Ectodermal cell (in vitro differentiated cells): Measurements from ENCODE around the gene SLC25A51.

Experiments used
- H3K27ac ChIP-seq: 2 replicates; pipeline ENCODE4 v1.7.0; 2013; ENCODE audit warnings: mild to moderate bottlenecking, low read depth, low read length; ENCODE audit not compliant: insufficient read depth, poor library complexity, severe bottlenecking
- H3K27me3 ChIP-seq: 2 replicates; pipeline ENCODE4 v1.7.0; 2013; ENCODE audit warnings: mild to moderate bottlenecking, low read length; ENCODE audit not compliant: insufficient read depth, control insufficient read depth, poor library complexity, severe bottlenecking
- H3K36me3 ChIP-seq: one replicate; pipeline ENCODE4 v1.7.0; 2013; ENCODE audit warnings: low read length; ENCODE audit not compliant: control insufficient read depth, insufficient read depth
- H3K4me1 ChIP-seq: one replicate; pipeline ENCODE4 v1.7.0; 2013; ENCODE audit warnings: low read length; ENCODE audit not compliant: control insufficient read depth, insufficient read depth
- H3K4me3 ChIP-seq: 2 replicates; pipeline ENCODE4 v1.7.0; 2013; ENCODE audit warnings: low read depth, low read length, control low read depth; ENCODE audit not compliant: insufficient read depth
- H3K9me3 ChIP-seq: 2 replicates; pipeline ENCODE4 v1.7.0; 2013; ENCODE audit warnings: mild to moderate bottlenecking, low read length, moderate library complexity; ENCODE audit not compliant: control insufficient read depth
- WGBS, 2 experiments: methylation state at CpG; one replicate each; pipeline ENCODE4 v1.1.7; 2013; ENCODE audit warnings: missing lambda C conversion rate in 2 of 2; 5-methylcytosine and 5-hydroxymethylcytosine counted together

Gene SLC25A51

DNA sequence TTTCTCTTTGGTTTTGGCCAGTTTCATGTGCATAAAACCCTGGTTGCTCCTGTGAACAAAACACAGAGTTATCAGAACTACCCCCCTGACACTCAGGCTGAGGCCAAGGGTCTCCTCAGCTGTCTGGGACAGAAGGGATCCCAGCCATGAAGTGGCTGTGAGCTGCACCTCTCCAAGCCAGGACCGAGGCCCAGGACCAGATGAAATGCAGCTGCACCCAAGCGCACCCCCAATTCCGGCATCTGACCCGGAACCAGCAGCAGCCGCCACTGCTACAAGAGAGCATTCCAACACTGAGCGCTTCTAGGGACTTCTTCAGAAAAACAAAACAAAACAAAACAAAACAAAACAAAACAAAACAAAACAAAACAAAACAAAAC is 16.0 kb upstream of the SLC25A51 start:
- H3K27me3 ChIP-seq: no peaks in the 10 kb centered on the region
- no peaks in the 10 kb centered on the region for H3K9me3 ChIP-seq
- no peaks in the 10 kb centered on the region for H3K36me3 ChIP-seq
- H3K4me3 ChIP-seq: no peak overlapping the region
- 86 to 93% methylated on average over 6 of the region's 6 CpGs for WGBS, 2 experiments
- no peak overlapping the region for H3K27ac ChIP-seq
- peaks cover 38% of the 10 kb centered on the region for H3K4me1 ChIP-seq

DNA sequence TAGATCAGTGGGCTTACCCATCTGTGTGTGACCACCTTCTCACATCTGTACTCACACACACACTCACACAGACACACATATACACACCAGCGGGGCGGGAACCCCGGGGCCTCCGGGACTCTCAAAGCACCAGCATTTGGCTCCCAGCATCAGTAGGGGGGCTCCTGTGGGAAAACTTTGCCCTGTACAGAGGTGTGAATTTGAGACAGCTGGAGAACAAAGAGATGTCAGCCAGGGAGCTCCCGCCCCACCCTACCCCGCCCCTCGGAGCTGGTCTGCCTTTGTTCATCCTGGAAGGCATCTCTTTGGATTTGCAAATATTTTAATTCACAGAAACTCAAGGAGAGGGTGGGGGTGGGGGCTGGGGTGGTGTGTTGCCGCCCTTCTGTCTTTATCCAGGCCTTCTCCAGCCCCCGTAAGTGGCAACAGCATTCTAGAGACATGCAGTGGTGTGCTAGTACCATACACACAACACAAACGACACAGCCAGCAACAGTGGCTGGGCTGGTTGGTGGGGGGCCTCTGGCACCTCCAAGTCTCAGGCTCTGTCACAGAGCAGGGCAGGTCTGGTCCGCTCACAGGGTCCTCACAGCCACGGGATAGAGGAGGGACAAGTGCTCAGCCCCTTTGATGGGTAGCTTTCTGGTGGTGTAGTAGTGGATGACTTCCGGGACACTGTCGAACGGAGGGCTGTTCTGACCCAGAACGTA is 15.5 kb upstream of the SLC25A51 start:
- 70 to 73% methylated on average over 14 to 16 of the region's 16 CpGs for WGBS, 2 experiments
- H3K4me1 ChIP-seq: peaks cover 38% of the 10 kb centered on the region
- no peaks in the 10 kb centered on the region for H3K36me3 ChIP-seq

DNA sequence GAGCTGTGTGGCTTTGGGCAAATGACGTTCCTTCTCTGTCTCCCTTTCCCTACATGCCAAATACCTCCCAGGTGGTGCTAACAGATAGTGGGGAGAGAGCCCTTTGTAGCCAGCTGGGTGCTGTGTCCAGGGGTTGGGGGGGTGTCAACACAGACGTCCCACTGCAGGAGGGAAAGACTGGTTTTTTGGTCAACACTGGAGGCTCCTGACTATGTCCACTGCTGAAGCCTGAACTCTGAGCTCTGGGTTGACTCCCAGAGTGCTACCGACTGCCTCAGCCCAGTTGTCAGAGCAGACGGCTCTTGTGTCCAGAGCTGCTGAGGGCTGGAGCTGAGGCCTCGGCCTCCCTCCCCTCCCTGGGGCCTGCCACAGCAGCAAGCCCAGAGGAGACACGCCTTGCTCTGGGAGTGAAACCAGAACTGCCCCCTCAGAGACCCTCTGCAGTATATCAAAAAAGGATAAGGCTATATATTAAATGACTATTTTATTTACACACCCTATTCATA is 14.8 kb upstream of the SLC25A51 start:
- peaks cover 38% of the 10 kb centered on the region for H3K4me1 ChIP-seq
- WGBS, 2 experiments: 74 to 82% methylated on average over 5 of the region's 6 CpGs
- H3K27me3 ChIP-seq: no peaks in the 10 kb centered on the region
- no peak overlapping the region for H3K27ac ChIP-seq
- H3K36me3 ChIP-seq: no peaks in the 10 kb centered on the region
- no peak overlapping the region for H3K4me3 ChIP-seq
- H3K9me3 ChIP-seq: no peaks in the 10 kb centered on the region

More for the DNA sequence above, 15.5 kb upstream of the SLC25A51 start:
- no peak overlapping the region for H3K4me3 ChIP-seq
- H3K27ac ChIP-seq: no peak overlapping the region
- no peaks in the 10 kb centered on the region for H3K9me3 ChIP-seq
- H3K27me3 ChIP-seq: no peaks in the 10 kb centered on the region

DNA sequence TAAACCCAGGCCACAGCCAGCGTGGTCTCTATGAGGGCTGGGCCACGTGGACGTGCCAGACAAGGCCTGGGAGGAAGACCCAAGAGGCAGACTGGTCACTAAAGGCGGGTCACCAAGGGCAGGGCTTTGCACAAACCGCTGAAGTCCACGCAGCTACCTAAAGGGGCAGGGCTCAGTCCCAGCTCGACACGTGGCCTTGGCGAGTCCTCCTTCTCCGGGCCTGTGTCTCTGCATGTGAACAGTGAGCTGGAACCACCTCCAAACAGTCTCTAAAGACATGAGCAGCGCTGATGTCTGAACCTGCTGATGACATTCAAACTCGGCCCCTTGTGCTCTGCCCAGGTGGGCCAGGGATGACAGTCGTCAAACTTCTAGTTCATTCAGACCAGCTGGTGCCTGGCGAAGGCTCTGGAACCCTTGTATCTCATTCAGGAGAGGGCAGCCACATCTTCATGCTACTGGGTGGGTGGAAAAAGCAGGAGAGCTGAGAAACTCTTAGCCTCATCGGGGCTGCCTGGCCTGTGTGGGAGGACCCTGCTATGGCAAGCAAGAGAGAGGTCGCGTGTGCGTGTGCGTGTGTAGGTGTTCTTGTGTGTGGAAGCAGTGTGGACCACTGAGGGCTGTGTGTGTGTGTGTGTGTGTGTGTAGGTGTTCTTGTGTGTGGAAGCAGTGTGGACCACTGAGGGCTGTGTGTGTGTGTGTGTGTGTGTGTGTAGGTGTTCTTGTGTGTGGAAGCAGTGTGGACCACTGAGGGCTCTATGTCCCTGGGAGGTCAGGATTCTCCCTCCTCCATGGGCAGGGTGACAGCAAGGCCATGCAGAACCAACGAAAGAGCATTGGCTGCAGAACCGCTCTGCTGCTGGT is 14.1 kb upstream of the SLC25A51 start:
- H3K36me3 ChIP-seq: no peaks in the 10 kb centered on the region
- peaks cover 32% of the 10 kb centered on the region for H3K4me1 ChIP-seq
- H3K27ac ChIP-seq: no peak overlapping the region
- H3K9me3 ChIP-seq: no peaks in the 10 kb centered on the region
- no peaks in the 10 kb centered on the region for H3K27me3 ChIP-seq
- H3K4me3 ChIP-seq: no peak overlapping the region
- 94 to 95% methylated on average over 21 of the region's 21 CpGs for WGBS, 2 experiments

DNA sequence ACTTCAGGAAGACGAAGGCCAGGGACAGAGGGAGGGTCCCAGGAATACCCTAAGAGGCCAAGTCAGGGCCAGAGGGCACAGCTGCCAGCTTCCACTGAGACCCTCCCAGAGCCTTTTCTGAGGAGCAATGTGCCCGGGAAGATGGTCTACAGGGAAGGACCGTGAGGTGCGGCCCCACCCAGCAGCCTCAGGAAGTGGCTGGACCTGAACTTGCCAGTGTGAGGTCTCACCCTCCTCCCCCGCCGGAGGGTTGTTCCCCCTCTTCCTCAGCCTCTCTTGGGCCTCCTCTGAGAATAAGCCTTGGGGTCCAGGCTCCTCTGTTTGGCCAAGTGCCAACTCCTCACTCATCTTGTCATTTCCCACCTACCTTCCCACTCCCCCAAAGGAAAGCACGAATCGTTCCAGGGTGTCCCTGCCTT is 13.4 kb upstream of the SLC25A51 start:
- Histone ChIP-seq H3K27ac (no peak overlapping the region), H3K27me3 (no peaks in the 10 kb centered on the region), H3K9me3 (no peaks in the 10 kb centered on the region), H3K36me3 (no peaks in the 10 kb centered on the region), H3K4me3 (no peak overlapping the region), H3K4me1 (peaks cover 27% of the 10 kb centered on the region)
- WGBS, 2 experiments: 89 to 92% methylated on average over 8 of the region's 8 CpGs

DNA sequence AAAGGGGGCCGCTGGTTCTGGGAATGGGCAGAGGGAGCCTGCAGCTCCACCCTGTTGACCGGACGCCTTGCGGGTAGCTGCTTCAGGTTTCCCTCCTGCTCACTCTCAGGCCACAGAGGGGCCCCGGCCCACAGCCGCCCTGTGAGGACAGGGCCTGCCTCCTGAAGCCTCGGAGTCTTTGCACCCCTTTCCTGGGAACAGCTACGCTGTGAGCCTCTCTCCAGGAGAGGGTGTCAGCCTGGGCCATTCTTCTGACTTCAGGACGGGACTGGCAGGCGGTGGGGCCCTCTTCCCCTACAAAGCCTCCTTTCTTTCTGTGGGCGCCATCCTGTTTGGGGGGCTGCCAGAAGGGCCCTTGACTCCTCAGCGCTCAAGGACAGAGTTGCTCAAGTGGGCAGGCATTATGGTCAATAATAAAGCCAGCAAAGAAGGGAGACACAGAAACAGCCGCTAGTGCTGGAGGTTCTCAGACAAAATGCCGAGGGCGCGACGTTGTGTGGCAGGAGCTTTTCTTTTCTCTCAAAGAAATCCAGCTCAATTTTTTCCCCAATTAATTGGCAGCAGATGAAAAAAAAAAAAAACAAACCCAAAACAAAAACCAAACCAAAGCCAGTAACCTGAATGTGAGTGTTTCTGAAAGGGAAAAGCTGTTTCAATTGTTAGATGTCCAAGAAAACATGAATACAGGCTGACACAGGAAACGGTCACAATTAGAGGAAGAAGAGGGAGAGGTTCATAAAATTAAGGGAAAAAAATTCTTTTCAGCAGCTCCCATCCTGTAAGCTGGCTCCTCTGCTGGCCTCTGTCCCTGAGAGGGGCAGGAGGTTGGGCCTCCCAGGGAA is 12.8 kb upstream of the SLC25A51 start:
- Histone ChIP-seq H3K36me3 (no peaks in the 10 kb centered on the region), H3K4me1 (peaks cover 27% of the 10 kb centered on the region), H3K4me3 (no peak overlapping the region), H3K27ac (no peak overlapping the region), H3K9me3 (no peaks in the 10 kb centered on the region), H3K27me3 (no peaks in the 10 kb centered on the region)
- WGBS, 2 experiments: 92 to 94% methylated on average over 18 of the region's 18 CpGs

DNA sequence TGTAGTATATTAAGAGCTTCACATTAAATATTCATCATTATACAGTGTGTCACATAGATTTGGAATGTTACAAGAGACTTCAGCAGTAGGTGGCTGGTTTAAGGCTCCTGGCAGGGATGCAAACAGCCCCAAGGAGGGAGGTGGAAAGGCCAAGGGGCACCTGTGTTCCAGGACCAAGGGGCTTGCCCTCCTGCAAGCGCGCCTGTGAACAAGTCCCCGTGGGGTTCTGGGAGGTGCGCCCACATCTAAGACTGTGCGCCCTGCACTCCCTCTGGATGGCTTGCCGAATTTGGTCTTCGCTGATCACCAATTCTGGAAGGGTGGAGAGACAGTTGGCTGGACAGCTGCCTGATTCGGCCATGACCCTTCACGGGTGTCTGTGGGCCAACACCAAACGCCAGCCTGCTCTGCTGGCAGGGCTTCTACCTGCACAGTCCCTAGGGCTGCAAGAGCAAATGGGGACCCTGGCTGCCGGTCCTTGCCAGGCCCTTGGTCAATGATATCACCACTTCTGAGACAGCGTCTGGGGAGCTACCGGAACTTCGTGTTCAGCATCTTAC is 12.1 kb upstream of the SLC25A51 start:
- Histone ChIP-seq H3K4me3 (no peak overlapping the region), H3K9me3 (no peaks in the 10 kb centered on the region), H3K36me3 (no peaks in the 10 kb centered on the region), H3K27me3 (no peaks in the 10 kb centered on the region), H3K27ac (no peak overlapping the region), H3K4me1 (peaks cover 26% of the 10 kb centered on the region)
- 95 to 96% methylated on average over 14 of the region's 14 CpGs for WGBS, 2 experiments

DNA sequence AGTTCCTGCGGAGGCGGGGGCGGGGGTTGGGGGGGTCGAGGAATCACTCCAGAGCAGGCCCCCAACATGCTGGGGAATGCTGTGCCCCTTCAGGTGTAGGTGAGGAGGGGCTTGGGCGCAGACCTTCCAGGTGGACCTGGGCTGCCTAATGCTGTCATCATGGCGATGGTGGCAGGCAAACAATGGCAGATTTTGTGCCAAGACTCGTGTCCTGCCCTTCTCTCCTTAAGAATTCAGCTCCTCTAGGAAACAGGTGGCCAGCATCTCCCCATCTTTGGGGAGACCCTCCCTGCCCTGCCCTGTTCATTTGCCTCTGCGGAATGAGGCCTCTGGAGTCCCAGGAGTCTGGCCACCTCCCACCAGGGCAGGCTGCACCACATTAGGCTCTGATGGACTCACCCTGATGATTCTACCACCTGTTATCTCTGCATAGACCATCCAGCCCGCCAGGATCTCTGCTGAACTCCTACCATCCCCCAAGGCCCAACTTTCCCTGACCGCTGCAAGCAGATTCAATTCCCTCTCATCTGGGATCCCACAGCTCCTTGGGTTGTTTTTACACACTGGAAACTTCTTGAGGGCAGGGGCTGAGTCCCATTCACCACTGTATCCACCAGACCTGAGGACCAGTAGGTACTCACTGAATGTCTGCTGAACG is 10.9 kb upstream of the SLC25A51 start:
- Histone ChIP-seq H3K4me1 (peaks cover 15% of the 10 kb centered on the region), H3K27me3 (no peaks in the 10 kb centered on the region), H3K36me3 (no peaks in the 10 kb centered on the region), H3K27ac (no peak overlapping the region), H3K4me3 (no peak overlapping the region), H3K9me3 (no peaks in the 10 kb centered on the region)
- WGBS, 2 experiments: 89 to 90% methylated on average over 11 of the region's 11 CpGs

DNA sequence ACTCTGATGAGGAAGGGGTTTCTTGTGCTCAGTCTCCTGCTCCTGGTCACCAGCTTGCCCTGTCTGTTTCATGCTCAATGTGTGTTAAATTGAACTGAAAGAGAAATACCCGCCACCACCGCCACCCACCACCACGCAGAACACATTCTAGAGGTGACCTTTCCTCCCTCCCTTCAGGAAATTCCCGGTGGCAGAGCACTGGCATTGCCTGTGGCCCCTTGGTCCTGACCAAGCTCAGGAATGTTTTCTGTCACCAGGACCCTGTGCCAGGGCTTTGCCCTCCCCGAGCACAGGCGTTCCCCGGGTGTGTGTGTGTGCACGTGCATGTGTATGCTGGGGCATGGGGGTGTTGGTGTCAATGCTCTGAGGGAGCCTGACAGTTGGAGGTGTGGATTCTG is 10.2 kb upstream of the SLC25A51 start:
- 92 to 95% methylated on average over 8 of the region's 8 CpGs for WGBS, 2 experiments
- Histone ChIP-seq H3K27me3 (no peaks in the 10 kb centered on the region), H3K27ac (no peak overlapping the region), H3K4me3 (no peak overlapping the region), H3K9me3 (no peaks in the 10 kb centered on the region), H3K4me1 (peaks cover 10% of the 10 kb centered on the region), H3K36me3 (no peaks in the 10 kb centered on the region)
